HTERT RPE-1 (cell line): ENCODE measurements around the gene CFAP70.

Source experiments
- in situ Hi-C: fragments of 300-500 bp; cut with MboI; formaldehyde crosslinking; loops from 4 replicates; pipeline ENCODE4 v1.14.3; 2020; ENCODE audit warnings: low sequenced_read_pairs

Gene CFAP70

GRCh38 chr10:73218431-73219191 lies 140.1 kb downstream of the CFAP70 start:
- in situ Hi-C loops = no loop called here

DNA sequence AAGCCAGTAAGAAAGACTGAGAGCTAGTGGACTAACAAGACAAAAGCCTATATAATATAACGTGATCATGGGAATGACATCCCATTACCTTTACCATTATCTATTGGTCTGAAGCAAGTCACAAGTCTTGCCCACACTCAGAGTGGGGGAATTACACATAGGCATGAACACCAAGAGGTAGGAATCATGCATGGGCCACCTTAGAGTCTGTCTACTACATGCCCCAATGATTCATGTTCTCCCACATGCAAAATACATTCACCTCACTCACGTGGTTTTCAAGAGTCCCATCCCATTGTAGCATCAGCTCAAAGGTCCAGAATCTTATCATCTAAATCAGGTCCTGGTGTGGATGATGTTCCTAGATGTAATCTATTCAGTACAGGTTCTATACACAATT lies 141.0 kb downstream of the CFAP70 start:
- in situ Hi-C loops = no loop called here

DNA sequence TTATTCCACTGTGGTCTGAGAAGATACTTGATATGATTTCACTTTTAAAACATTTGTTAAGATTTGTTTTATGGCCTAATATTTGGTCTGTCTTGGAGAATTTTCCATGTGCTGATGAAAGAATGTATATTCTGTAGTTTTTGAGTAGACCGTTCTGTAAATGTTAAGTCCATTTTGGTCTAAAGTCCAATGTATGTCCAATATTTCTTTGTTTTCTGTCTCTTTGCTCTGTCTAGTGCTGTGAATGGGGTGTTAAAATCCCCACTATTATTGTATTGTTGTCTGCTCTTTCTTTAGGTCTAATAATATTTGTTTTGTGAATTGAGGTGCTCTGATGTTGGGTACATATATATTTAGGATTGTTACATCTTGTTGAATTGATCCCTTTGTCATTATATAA lies 142.9 kb downstream of the CFAP70 start:
- in situ Hi-C loops = no loop called here

- in situ Hi-C loops = no loop called here
These were observed 147.4 kb downstream of the CFAP70 start for GRCh38 chr10:73211106-73211811.

GRCh38 chr10:73210395-73211105 lies 148.1 kb downstream of the CFAP70 start:
- in situ Hi-C loops = no loop called here

DNA sequence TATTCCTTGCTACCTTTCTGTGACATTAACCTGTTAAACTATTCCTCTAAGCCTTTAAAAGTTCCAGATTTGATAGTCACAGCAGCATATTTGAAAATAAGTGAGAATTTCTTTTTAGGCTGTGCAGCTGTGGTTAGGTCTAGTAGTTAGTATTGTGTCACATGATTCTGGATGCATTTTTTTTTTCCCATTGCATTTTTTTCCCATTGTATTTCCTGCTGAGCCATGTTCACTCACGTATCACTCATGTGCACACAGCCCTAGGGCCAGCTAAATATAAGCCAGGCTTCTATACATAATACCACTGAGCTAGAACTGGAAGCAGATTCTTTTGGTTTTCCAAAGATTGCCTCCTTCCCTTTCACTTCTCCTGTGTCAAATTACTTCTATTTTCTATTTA lies 149.0 kb downstream of the CFAP70 start:
- in situ Hi-C loops = no loop called here

GRCh38 chr10:73207883-73208282 lies 150.8 kb downstream of the CFAP70 start:
- in situ Hi-C loops = no loop called here

DNA sequence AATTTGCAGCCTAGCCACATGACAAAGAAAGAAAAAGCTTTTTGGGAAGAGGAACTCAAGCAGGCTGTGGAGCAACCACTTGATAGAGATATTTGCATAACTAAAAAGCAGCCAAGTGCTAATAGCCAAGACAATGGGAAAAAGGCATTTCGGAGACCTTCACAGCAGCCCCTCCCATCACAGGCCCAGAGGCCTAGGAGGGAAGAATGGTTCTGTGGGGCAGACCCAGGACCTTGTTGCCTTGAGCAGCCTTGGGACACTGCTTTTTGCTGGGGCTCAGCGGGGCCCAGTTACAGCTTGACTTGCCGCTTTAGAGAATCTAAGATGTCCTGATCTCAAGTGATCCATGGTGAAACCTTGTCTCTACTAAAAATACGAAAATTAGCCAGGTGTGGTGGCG lies 152.3 kb downstream of the CFAP70 start:
- in situ Hi-C loops = no loop called here

- in situ Hi-C loops = no loop called here
These were observed 152.8 kb downstream of the CFAP70 start for GRCh38 chr10:73205890-73206289.

DNA sequence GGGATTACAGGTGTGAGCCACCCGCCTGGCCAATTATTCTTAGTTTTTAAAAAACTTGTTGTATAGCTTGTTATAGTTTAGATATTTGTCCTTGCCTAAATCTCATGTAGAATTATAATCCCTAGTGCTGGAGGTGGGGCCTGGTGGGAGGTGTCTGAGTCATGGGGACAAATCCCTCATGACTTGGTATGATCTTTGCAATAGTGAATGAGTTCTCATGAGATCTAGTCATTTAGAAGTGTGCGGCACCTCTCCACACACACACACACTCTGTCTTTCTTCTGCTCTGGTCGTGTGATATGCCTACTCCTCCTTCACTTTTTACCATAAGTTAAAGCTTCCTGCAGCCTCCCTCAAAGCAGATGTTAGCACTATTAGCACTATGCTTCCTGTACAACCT lies 153.6 kb downstream of the CFAP70 start:
- in situ Hi-C loops = no loop called here
